Measurements from ENCODE around the gene GNL3L.
"Not testable (repeated sequence)": the region's sequence is repeated elsewhere in the genome, so short reads cannot be mapped to it uniquely, and the experiment has no call there.

Gene GNL3L

DNA sequence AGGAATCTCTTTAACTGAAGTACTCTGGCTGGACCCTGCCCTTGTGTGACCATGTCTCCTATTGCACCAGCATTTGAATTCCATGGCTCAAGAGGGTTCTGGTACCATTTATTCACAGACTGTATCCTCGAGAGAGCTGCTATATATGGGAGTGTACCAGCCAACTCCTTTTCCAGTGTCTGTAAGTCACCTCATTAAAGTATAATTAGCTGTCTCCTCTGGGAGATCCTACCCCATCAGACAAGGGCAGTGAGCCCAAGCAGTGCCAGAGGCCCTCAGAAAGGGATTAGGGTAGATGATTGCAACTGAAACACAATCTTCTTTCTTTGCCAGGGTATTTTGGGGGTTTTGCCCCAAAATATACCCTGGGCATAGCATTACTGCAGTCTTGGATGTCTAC lies 31.6 kb downstream of the GNL3L start:
- no peak for DNase-seq (ENCODE audit: low spot score)

DNA sequence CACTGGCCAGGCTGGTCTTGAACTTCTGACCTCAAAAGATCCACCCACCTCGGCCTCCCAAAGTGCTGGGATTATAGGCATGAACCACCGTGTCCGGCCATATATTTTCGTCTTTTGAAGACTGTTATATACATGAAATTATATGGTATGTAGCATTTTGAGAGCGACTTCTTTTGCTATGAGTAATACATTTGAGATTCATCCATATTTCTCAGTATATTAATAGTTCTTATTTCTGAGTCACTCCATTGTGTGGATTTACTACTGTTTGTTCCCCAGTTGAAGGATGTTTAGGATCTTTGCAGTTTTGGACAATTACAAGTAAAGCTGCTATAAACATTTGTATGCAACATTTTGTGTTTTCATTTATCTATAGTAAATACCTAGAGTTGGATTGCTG lies 34.9 kb downstream of the GNL3L start:
- peak; percentile 25 for DNase-seq (ENCODE audit: low spot score)

DNA sequence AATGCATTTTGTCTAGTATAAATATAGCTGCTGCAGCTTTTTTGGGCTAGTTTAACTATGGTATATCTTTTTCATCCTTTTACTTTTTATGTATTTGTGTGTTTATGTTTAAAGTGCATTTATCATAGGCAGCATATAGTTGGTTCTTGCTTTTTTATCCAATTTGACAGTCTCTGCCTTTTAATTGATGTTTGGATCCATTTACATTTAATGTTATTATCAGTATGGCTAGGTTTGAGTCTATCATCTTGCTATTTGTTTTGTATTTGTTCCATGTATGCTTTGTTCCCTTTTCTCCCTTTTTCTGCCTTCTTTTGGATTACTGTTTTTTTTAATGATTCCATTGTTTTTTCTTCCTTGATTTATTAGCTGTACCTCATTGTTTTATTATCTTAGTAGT lies 40.3 kb downstream of the GNL3L start:
- DNase-seq (ENCODE audit: low spot score), result no peak

DNA sequence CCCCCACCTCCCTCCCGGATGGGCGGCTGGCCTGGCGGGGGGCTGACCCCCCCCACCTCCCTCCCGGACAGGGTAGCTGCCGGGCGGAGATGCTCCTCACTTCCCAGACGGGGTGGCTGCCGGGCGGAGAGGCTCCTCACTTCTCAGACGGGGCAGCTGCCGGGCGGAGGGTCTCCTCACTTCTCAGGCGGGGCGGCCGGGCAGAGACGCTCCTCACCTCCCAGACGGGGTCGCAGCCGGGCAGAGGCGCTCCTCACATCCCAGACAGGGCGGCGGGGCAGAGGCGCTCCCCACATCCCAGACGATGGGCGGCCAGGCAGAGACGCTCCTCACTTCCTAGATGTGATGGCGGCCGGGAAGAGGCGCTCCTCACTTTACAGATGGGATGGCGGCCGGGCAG lies 42.6 kb downstream of the GNL3L start:
- not testable (repeated sequence) for DNase-seq (ENCODE audit: low spot score)

DNA sequence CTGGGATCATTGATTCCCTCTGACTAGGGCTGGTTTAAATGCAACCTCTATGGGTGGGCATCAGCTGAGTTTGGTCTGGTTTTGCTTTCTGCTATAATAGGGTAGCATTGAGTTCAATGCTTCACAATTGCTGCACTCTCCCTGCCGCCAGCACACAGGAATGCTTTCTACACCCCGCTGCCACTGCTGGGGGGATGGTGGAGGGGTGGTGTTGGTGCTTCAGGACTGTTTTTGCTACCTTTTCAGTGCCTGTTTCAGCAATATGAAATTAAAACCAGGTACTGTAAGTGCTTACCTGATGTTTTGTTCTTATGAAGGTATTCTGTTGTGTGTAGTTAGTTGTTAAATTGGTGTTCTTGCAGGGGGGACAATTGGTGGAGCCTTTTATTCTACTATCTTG lies 67.7 kb downstream of the GNL3L start:
- DNase-seq (ENCODE audit: low spot score), result no peak

DNA sequence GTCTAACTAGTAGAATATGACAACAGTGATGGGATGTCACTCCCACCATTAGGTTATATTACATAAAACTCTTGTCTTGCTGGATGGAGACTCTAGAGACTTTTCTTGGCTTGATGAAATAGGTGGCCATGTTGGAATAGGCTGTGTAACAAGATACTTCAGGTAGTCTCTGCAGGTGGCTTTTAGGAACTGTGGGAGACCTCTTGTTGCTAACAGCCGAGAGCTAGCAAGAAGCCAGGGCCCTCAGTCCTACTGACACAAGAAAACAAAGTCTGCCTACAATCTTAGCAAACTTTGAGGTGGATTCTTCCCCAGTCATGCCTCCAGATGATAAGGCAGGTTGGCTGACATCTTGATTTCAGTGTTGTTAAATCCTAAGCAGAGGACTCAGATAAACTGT lies 72.5 kb downstream of the GNL3L start:
- DNase-seq (ENCODE audit: low spot score), result no peak
